ENCODE measurements around the gene ULK2.

DNA sequence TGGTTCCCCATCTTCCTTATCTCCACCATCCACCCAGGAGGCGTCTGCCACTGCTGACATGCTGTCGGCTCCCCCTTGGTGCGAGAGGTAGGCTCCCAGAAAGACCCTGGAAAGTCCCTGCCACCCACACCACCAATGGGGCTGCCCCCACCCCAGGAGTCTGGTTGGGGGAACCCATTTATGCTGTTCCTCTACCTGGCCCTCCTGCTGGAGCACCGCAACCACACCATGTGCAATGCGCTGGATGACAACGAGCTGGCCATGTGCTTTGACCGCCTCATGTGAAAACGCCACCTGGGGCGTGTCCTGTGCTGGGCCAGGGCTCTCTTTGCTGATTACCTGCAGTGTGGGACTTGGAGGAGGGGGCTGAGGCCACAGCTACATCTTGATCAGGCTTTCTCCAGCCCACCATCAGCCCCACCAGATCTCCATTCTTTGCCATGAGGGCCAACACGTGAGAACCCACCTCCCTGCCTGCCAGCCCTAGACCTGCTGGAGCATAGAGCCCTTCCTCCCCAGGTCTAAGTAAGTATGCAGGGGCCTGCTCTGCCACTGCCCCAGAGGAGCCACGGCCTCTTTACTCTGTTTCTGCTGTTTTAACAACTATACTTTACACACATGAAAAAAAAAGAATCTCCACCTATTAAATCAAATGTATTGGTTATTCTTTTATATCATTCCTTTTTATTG is 111.8 kb downstream of the ULK2 start:
- TF ChIP-seq EZH2 (IDR thresholded peaks at IDR 0.05; ENCODE audit: insufficient read depth, poor library complexity, severe bottlenecking) (no peak), EZH2phosphoT487 (IDR thresholded peaks at IDR 0.05; ENCODE audit: insufficient read depth, low read depth) (no peak)
